HepG2 (cell line): ENCODE measurements around the gene PIP5K1C. TPM values are rescaled to one million over a fixed set of nuclear protein-coding genes. Genes with fewer than 3 reads are reported as not detected.

Experiments
- ATAC-seq: fragments of 200-7000 bp; cut with Tn5 transposase; 3 replicates; pipeline ENCODE4 v1.9.1; 2020; ENCODE audit warnings: mild to moderate bottlenecking, moderate library complexity
- BruUV-seq: library from RNA; stranded (reverse); fragments of 400-500 nt; replicated peaks from 2 replicates; lab custom pipeline; 2021; lab: Mats Ljungman, UMichigan
- CTCF ChIA-PET: fragments of 300-600 bp; formaldehyde crosslinking; extraction: SDS; loops from one replicate; lab custom pipeline; 2021; ENCODE audit warnings: low total read pairs, inconsistent platforms, low intra/inter-chr PET ratio; lab: Yijun Ruan, JAX
- POLR2A ChIA-PET: fragments of 350-600 bp; sonication (Branson Sonifier 250); formaldehyde crosslinking; loops from one replicate; lab custom pipeline; 2020; ENCODE audit warnings: antibody characterized with exemption, inconsistent platforms; lab: Yijun Ruan, JAX
- DNase-seq: peaks from one replicate; pipeline ENCODE4 v3.0.0-alpha.2; 2015; ENCODE audit warnings: low spot score
- FAIRE-seq: peaks from 3 replicates; lab custom pipeline; 2011; peaks lifted over from hg19 to GRCh38; lab: Jason Lieb, UNC
- H2AFZ ChIP-seq: one replicate; pipeline ENCODE4 v1.6.1; 2011; ENCODE audit warnings: low read length, inconsistent platforms
- H3K27ac ChIP-seq: fragments of 300-600 bp; 3 replicates; pipeline ENCODE4 v1.8.0; 2011; ENCODE audit warnings: mixed run types, mild to moderate bottlenecking, mixed read lengths, low read length, inconsistent platforms; ENCODE audit not compliant: insufficient read depth; ENCODE audit errors: extremely low read length
- H3K27me3 ChIP-seq, 2 experiments: fragments of 200-600 bp in 1 of 2; 2 replicates in 1 of 2; 3 replicates in 1 of 2; pipeline versions ENCODE4 v1.6.0 to v1.8.0; 2011; ENCODE audit warnings: low read length in 2 of 2, mild to moderate bottlenecking in 2 of 2, moderate library complexity in 2 of 2, inconsistent platforms in 1 of 2; ENCODE audit not compliant: insufficient read depth in 2 of 2, control insufficient read depth in 1 of 2
- H3K36me3 ChIP-seq, 2 experiments: fragments of 200-600 bp in 1 of 2; replicated peaks in 1 of 2; 2 replicates in 1 of 2; 3 replicates in 1 of 2; pipeline versions ENCODE4 v1.5.1 to v1.8.0; 2011; ENCODE audit warnings: low read length in 2 of 2, inconsistent platforms in 1 of 2; ENCODE audit not compliant: insufficient read depth in 2 of 2, control insufficient read depth in 1 of 2
- H3K4me1 ChIP-seq: 2 replicates; pipeline ENCODE4 v1.5.1; 2012; ENCODE audit warnings: low read length, inconsistent platforms; ENCODE audit not compliant: insufficient read depth
- H3K4me2 ChIP-seq: 2 replicates; pipeline ENCODE4 v1.6.0; 2011; ENCODE audit warnings: low read depth, low read length, inconsistent platforms
- H3K4me3 ChIP-seq, 3 experiments: fragments of 200-600 bp in 1 of 3; sonication (generic), shearing (Covaris generic) in 1 of 3; replicated peaks in 1 of 3; 2 replicates each; pipeline ENCODE4 v1.5.1; 2011 to 2016; ENCODE audit warnings: low read length in 3 of 3, inconsistent platforms in 2 of 3, low read depth in 2 of 3, mild to moderate bottlenecking in 2 of 3, control low read depth in 1 of 3, mixed read lengths in 1 of 3; ENCODE audit not compliant: insufficient read depth in 1 of 3
- H3K79me2 ChIP-seq: one replicate; pipeline ENCODE4 v1.6.1; 2011; ENCODE audit warnings: low read length, inconsistent platforms; ENCODE audit not compliant: insufficient read depth
- H3K9ac ChIP-seq: 2 replicates; pipeline ENCODE4 v1.6.0; 2011; ENCODE audit warnings: mild to moderate bottlenecking, low read depth, low read length, inconsistent platforms; ENCODE audit not compliant: insufficient read depth
- H3K9me3 ChIP-seq: 2 replicates; pipeline ENCODE4 v1.5.1; 2012; ENCODE audit warnings: mild to moderate bottlenecking, low read length
- H4K20me1 ChIP-seq: 2 replicates; pipeline ENCODE4 v1.6.0; 2011; ENCODE audit warnings: inconsistent platforms, mild to moderate bottlenecking, low read length, moderate library complexity; ENCODE audit not compliant: insufficient read depth
- E2F5 ChIP-seq: sonication (generic); formaldehyde crosslinking; conservative IDR thresholded peaks from 2 replicates; pipeline ENCODE4 v1.4.0; 2020; ENCODE audit warnings: missing genetic modification reagents
- HMGXB3 ChIP-seq: sonication (generic); formaldehyde crosslinking; IDR thresholded peaks from 2 replicates; pipeline ENCODE4 v1.4.0; 2020; ENCODE audit warnings: missing genetic modification reagents, borderline replicate concordance
- HOXA5 ChIP-seq: sonication (generic); formaldehyde crosslinking; IDR thresholded peaks from 2 replicates; pipeline ENCODE4 v1.4.0; 2020; ENCODE audit warnings: missing genetic modification reagents
- MXI1 ChIP-seq: IDR thresholded peaks from 3 replicates; pipeline ENCODE4 v1.6.1; 2012; ENCODE audit warnings: low read depth, low read length, inconsistent platforms, borderline replicate concordance
- TBP ChIP-seq: sonication (generic); formaldehyde crosslinking; IDR thresholded peaks from 2 replicates; pipeline ENCODE4 v1.5.0; 2020; ENCODE audit warnings: missing genetic modification reagents
- ZFP36L1 ChIP-seq: sonication (generic); formaldehyde crosslinking; IDR thresholded peaks from 2 replicates; pipeline ENCODE4 v1.8.0; 2022; ENCODE audit warnings: mild to moderate bottlenecking, missing genetic modification reagents, moderate library complexity
- ZNF335 ChIP-seq: sonication (generic); formaldehyde crosslinking; IDR thresholded peaks from 2 replicates; pipeline ENCODE4 v1.4.0; 2020; ENCODE audit warnings: missing genetic modification reagents
- ZNF33A ChIP-seq: sonication (generic); formaldehyde crosslinking; IDR thresholded peaks from 2 replicates; pipeline ENCODE4 v1.5.1; 2020; ENCODE audit warnings: missing genetic modification reagents, mild to moderate bottlenecking, moderate library complexity, borderline replicate concordance
- ZNF513 ChIP-seq: sonication (generic); formaldehyde crosslinking; conservative IDR thresholded peaks from 2 replicates; pipeline ENCODE4 v1.5.0; 2020; ENCODE audit warnings: missing genetic modification reagents
- ZNF546 ChIP-seq: sonication (generic); formaldehyde crosslinking; conservative IDR thresholded peaks from 2 replicates; pipeline ENCODE4 v1.8.1; 2023; ENCODE audit warnings: mild to moderate bottlenecking, missing genetic modification reagents
- ZNF768 ChIP-seq: sonication (generic); formaldehyde crosslinking; IDR thresholded peaks from 2 replicates; pipeline ENCODE4 v1.4.0; 2020; ENCODE audit warnings: missing genetic modification reagents
- WGBS: methylation state at CpG from one replicate; pipeline ENCODE4 v1.1.6; 2017; ENCODE audit warnings: low lambda C conversion rate; 5-methylcytosine and 5-hydroxymethylcytosine counted together
- in situ Hi-C: cut with HindIII; loops from 2 replicates; pipeline ENCODE4 v1.10.0; 2017; ENCODE audit warnings: low pct_unique_long_range_greater_than_20kb; ENCODE audit not compliant: extremely low pct_ligation_motif_present
- intact Hi-C: fragments of 100-400 bp; cut with micrococcal nuclease; formaldehyde crosslinking; loops from one replicate; pipeline ENCODE4 v1.10.0; 2022; ENCODE audit not compliant: unreplicated experiment
- polyA plus RNA-seq, 8 experiments: library from polyadenylated mRNA; depleted of rRNA in 3 of 8; stranded (reverse) in 7 of 8; unstranded in 1 of 8; fragments of >200 nt; fragmentation: Illumina TruSeq in 4 of 8; extraction: Trizol in 4 of 8; gene quantifications; 2 replicates each; pipeline versions ENCODE4 v1.2.1 to v1.2.3, GENCODE V29; 2011 to 2016; ENCODE audit warnings: low read depth in 4 of 8, missing spikeins in 1 of 8, mixed read lengths in 1 of 8; ENCODE audit not compliant: insufficient read depth in 1 of 8
- total RNA-seq, 5 experiments: library from RNA; depleted of rRNA; stranded (reverse); fragments of >200 nt; fragmentation: Illumina TruSeq; extraction: Trizol; gene quantifications; 2 replicates each; pipeline ENCODE4 v1.2.3, GENCODE V29; 2016; ENCODE audit warnings: low read depth in 1 of 5

PIP5K1C gene
- total and polyA plus RNA-seq, 2 of the 13 experiments (the other 11 are each of a cell fraction or from before 2014, with no cell fraction given) = 3.6 to 4.3 TPM

GRCh38 chr19:3615524-3616135 lies 84.6 kb downstream of the PIP5K1C start (continued):
- no peak for TF ChIP-seq HMGXB3 (CRISPR knock-in tag)
- TF ChIP-seq TBP = no peak
- TF ChIP-seq ZNF33A (CRISPR knock-in tag) = no peak

- no peaks in the 10 kb centered on the region for H3K27me3 ChIP-seq
- ATAC-seq = no peak
- TF ChIP-seq MXI1 (no peak), HOXA5 (no peak), ZNF513 (CRISPR knock-in tag) (no peak), E2F5 (CRISPR knock-in tag) (no peak), ZFP36L1 (CRISPR knock-in tag) (no peak), ZNF335 (CRISPR knock-in tag) (no peak), ZNF768 (peak; percentile 90), ZNF546 (CRISPR knock-in tag) (no peak)
- no peak overlapping the region for H3K4me2 ChIP-seq
- no peak overlapping the region for H2AFZ ChIP-seq
- H3K27ac ChIP-seq = no peak overlapping the region
- no peaks in the 10 kb centered on the region for H4K20me1 ChIP-seq
- ChIA-PET POLR2A (no interaction called here), CTCF (no interaction called here)
- in situ Hi-C loops = no loop called here
- no peak overlapping the region for H3K4me3 ChIP-seq
- DNase-seq = no peak
- WGBS = 100% methylated on average over 6 of the region's 18 CpGs
- BruUV-seq = no TSS peak
- no peaks in the 10 kb centered on the region for H3K9me3 ChIP-seq
- no peaks in the 10 kb centered on the region for H3K79me2 ChIP-seq
- no peak overlapping the region for H3K9ac ChIP-seq
- no peak for FAIRE-seq
- no peaks in the 10 kb centered on the region for H3K4me1 ChIP-seq
- intact Hi-C loops = no loop called here
- H3K36me3 ChIP-seq = peaks cover 5 to 13% of the 10 kb centered on the region in 2 experiments; a peak in 3 of 5 replicates
These were observed 85.3 kb downstream of the PIP5K1C start for GRCh38 chr19:3614858-3615505.
